ENCODE results near the gene PTK6. TPM values are rescaled to one million over a fixed set of nuclear protein-coding genes. Genes with fewer than 3 reads are reported as not detected.

Gene PTK6
- total RNA-seq, 1 donor from 2014 or later: 4.2 TPM

GRCh38 chr20:63545814-63546213 is 8.6 kb upstream of the PTK6 start:
- no peak for TF ChIP-seq CTCF (IDR thresholded peaks at IDR 0.05)
- peaks cover 22% of the 10 kb centered on the region for H3K27me3 ChIP-seq (ENCODE audit: low read depth)
- DNase-seq (no peak), ATAC-seq (no peak)
- no peak overlapping the region for H3K27ac ChIP-seq
- H3K36me3 ChIP-seq: no peaks in the 10 kb centered on the region
- no peak overlapping the region for H3K4me3 ChIP-seq
- H3K9me3 ChIP-seq: no peaks in the 10 kb centered on the region
- no peaks in the 10 kb centered on the region for H3K4me1 ChIP-seq
- intact Hi-C loops (cut with DNase I): no loop called here

- Histone ChIP-seq H3K27me3 (ENCODE audit: low read depth) (peaks cover 22% of the 10 kb centered on the region), H3K27ac (no peak overlapping the region), H3K4me1 (no peaks in the 10 kb centered on the region), H3K9me3 (no peaks in the 10 kb centered on the region), H3K36me3 (no peaks in the 10 kb centered on the region), H3K4me3 (no peak overlapping the region)
- DNase-seq (no peak), ATAC-seq (no peak)
- no peak for TF ChIP-seq CTCF (IDR thresholded peaks at IDR 0.05)
- intact Hi-C loops (cut with DNase I): no loop called here
Observed at GRCh38 chr20:63544958-63545516, 7.9 kb upstream of the PTK6 start.

GRCh38 chr20:63544241-63544957 is 7.2 kb upstream of the PTK6 start:
- no peaks in the 10 kb centered on the region for H3K36me3 ChIP-seq
- H3K4me1 ChIP-seq: no peaks in the 10 kb centered on the region
- no peak overlapping the region for H3K27ac ChIP-seq
- H3K4me3 ChIP-seq: no peak overlapping the region
- peaks cover 22% of the 10 kb centered on the region for H3K27me3 ChIP-seq (ENCODE audit: low read depth)
- DNase-seq (no peak), ATAC-seq (no peak)
- no peak for TF ChIP-seq CTCF (IDR thresholded peaks at IDR 0.05)
- intact Hi-C loops (cut with DNase I): no loop called here
- no peaks in the 10 kb centered on the region for H3K9me3 ChIP-seq

- peaks cover 21% of the 10 kb centered on the region for H3K27me3 ChIP-seq (ENCODE audit: low read depth)
- H3K36me3 ChIP-seq: no peaks in the 10 kb centered on the region
- ATAC-seq (no peak), DNase-seq (no peak)
- no peak for TF ChIP-seq CTCF (IDR thresholded peaks at IDR 0.05)
- no peak overlapping the region for H3K27ac ChIP-seq
- H3K4me3 ChIP-seq: no peak overlapping the region
- intact Hi-C loops (cut with DNase I): no loop called here
- no peaks in the 10 kb centered on the region for H3K9me3 ChIP-seq
- peaks cover 5% of the 10 kb centered on the region for H3K4me1 ChIP-seq
Observed at GRCh38 chr20:63543733-63544132, 6.6 kb upstream of the PTK6 start.

GRCh38 chr20:63543131-63543530 is 6.0 kb upstream of the PTK6 start:
- H3K36me3 ChIP-seq: no peaks in the 10 kb centered on the region
- ATAC-seq (no peak), DNase-seq (no peak)
- H3K27me3 ChIP-seq (ENCODE audit: low read depth): peaks cover 15% of the 10 kb centered on the region
- TF ChIP-seq CTCF (IDR thresholded peaks at IDR 0.05): no peak
- H3K27ac ChIP-seq: no peak overlapping the region
- no peak overlapping the region for H3K4me3 ChIP-seq
- no peaks in the 10 kb centered on the region for H3K9me3 ChIP-seq
- intact Hi-C loops (cut with DNase I): no loop called here
- peaks cover 11% of the 10 kb centered on the region for H3K4me1 ChIP-seq
